HepG2 (cell line): ENCODE data around the gene EPN3. TPM values are rescaled to one million over a fixed set of nuclear protein-coding genes. Genes with fewer than 3 reads are reported as not detected.

Experiments
- ATF7-NPFF ChIP-seq: sonication (generic); formaldehyde crosslinking; IDR thresholded peaks from 2 replicates; pipeline ENCODE4 v1.8.1; 2023; ENCODE audit warnings: mild to moderate bottlenecking, low read depth, missing genetic modification reagents, moderate library complexity
- FOXK1 ChIP-seq: sonication (generic); formaldehyde crosslinking; IDR thresholded peaks from 2 replicates; pipeline ENCODE4 v1.4.0; 2020; ENCODE audit warnings: low read depth, missing genetic modification reagents, borderline replicate concordance
- HIVEP1 ChIP-seq: sonication (generic); formaldehyde crosslinking; IDR thresholded peaks from 2 replicates; pipeline ENCODE4 v1.4.0; 2020; ENCODE audit warnings: mild to moderate bottlenecking, missing genetic modification reagents
- HMGA1 ChIP-seq: sonication (generic); formaldehyde crosslinking; conservative IDR thresholded peaks from 2 replicates; pipeline ENCODE4 v1.4.0; 2020; ENCODE audit warnings: missing genetic modification reagents
- HNF4A ChIP-seq: sonication (generic); formaldehyde crosslinking; IDR thresholded peaks from 2 replicates; pipeline ENCODE4 v1.4.0; 2020; ENCODE audit warnings: missing genetic modification reagents
- JUN ChIP-seq: sonication (generic); formaldehyde crosslinking; IDR thresholded peaks from 2 replicates; pipeline ENCODE4 v1.4.0; 2020; ENCODE audit warnings: mild to moderate bottlenecking, missing genetic modification reagents
- MYNN ChIP-seq: sonication (generic); formaldehyde crosslinking; IDR thresholded peaks from 2 replicates; pipeline ENCODE4 v1.4.0; 2020; ENCODE audit warnings: mild to moderate bottlenecking, low read depth, missing genetic modification reagents
- NBN ChIP-seq: fragments of 450-650 bp; conservative IDR thresholded peaks from 2 replicates; pipeline ENCODE4 v1.6.1; 2017
- TBX2 ChIP-seq: sonication (generic); formaldehyde crosslinking; IDR thresholded peaks from 2 replicates; pipeline ENCODE4 v1.5.0; 2020; ENCODE audit warnings: missing genetic modification reagents, mild to moderate bottlenecking, borderline replicate concordance
- ZEB1 ChIP-seq: IDR thresholded peaks from 2 replicates; pipeline ENCODE4 v1.6.1; 2012; ENCODE audit warnings: mild to moderate bottlenecking, low read depth, inconsistent platforms; ENCODE audit not compliant: insufficient replicate concordance
- ZFP37 ChIP-seq: sonication (generic); formaldehyde crosslinking; IDR thresholded peaks from 2 replicates; pipeline ENCODE4 v1.4.0; 2020; ENCODE audit warnings: missing genetic modification reagents, borderline replicate concordance
- ZNF30 ChIP-seq: sonication (generic); formaldehyde crosslinking; IDR thresholded peaks from 2 replicates; pipeline ENCODE4 v1.5.0; 2020; ENCODE audit warnings: mild to moderate bottlenecking, missing genetic modification reagents
- ZNF432 ChIP-seq: sonication (generic); formaldehyde crosslinking; IDR thresholded peaks from 2 replicates; pipeline ENCODE4 v1.5.0; 2020; ENCODE audit warnings: missing genetic modification reagents, mild to moderate bottlenecking, borderline replicate concordance
- ZNF567 ChIP-seq: sonication (generic); formaldehyde crosslinking; IDR thresholded peaks from 2 replicates; pipeline ENCODE4 v1.8.1; 2023; ENCODE audit warnings: mild to moderate bottlenecking, missing genetic modification reagents, borderline replicate concordance
- ZNF660 ChIP-seq: sonication (generic); formaldehyde crosslinking; IDR thresholded peaks from 2 replicates; pipeline ENCODE4 v1.5.1; 2020; ENCODE audit warnings: mild to moderate bottlenecking, low read depth, missing genetic modification reagents, borderline replicate concordance
- ZNF816 ChIP-seq: sonication (generic); formaldehyde crosslinking; IDR thresholded peaks from 2 replicates; pipeline ENCODE4 v1.8.0; 2022; ENCODE audit warnings: missing genetic modification reagents, mild to moderate bottlenecking, borderline replicate concordance
- polyA plus RNA-seq, 8 experiments: library from polyadenylated mRNA; depleted of rRNA in 3 of 8; stranded (reverse) in 7 of 8; unstranded in 1 of 8; fragments of >200 nt; fragmentation: Illumina TruSeq in 4 of 8; extraction: Trizol in 4 of 8; gene quantifications; 2 replicates each; pipeline versions ENCODE4 v1.2.1 to v1.2.3, GENCODE V29; 2011 to 2016; ENCODE audit warnings: low read depth in 4 of 8, missing spikeins in 1 of 8, mixed read lengths in 1 of 8; ENCODE audit not compliant: insufficient read depth in 1 of 8
- total RNA-seq, 5 experiments: library from RNA; depleted of rRNA; stranded (reverse); fragments of >200 nt; fragmentation: Illumina TruSeq; extraction: Trizol; gene quantifications; 2 replicates each; pipeline ENCODE4 v1.2.3, GENCODE V29; 2016; ENCODE audit warnings: low read depth in 1 of 5
- TF ChIP-seq, protein P1 (sequence below): sonication (generic); formaldehyde crosslinking; IDR thresholded peaks from 2 replicates; pipeline ENCODE4 v1.9.0; 2022; ENCODE audit warnings: missing genetic modification reagents, mild to moderate bottlenecking, borderline replicate concordance
- TF ChIP-seq, protein P2 (sequence below): sonication (generic); formaldehyde crosslinking; IDR thresholded peaks from 2 replicates; pipeline ENCODE4 v1.9.0; 2021; ENCODE audit warnings: missing genetic modification reagents, mild to moderate bottlenecking, borderline replicate concordance
- TF ChIP-seq, protein P3 (sequence below): sonication (generic); formaldehyde crosslinking; IDR thresholded peaks from 2 replicates; pipeline ENCODE4 v1.4.0; 2020; ENCODE audit warnings: mild to moderate bottlenecking, missing genetic modification reagents
- TF ChIP-seq, protein P4 (sequence below): sonication (generic); formaldehyde crosslinking; IDR thresholded peaks from 2 replicates; pipeline ENCODE4 v1.4.0; 2020; ENCODE audit warnings: missing genetic modification reagents, borderline replicate concordance

EPN3 gene
- total and polyA plus RNA-seq, 2 of the 13 experiments (the other 11 are each of a cell fraction or from before 2014, with no cell fraction given): 0.11 to 0.95 TPM

DNA sequence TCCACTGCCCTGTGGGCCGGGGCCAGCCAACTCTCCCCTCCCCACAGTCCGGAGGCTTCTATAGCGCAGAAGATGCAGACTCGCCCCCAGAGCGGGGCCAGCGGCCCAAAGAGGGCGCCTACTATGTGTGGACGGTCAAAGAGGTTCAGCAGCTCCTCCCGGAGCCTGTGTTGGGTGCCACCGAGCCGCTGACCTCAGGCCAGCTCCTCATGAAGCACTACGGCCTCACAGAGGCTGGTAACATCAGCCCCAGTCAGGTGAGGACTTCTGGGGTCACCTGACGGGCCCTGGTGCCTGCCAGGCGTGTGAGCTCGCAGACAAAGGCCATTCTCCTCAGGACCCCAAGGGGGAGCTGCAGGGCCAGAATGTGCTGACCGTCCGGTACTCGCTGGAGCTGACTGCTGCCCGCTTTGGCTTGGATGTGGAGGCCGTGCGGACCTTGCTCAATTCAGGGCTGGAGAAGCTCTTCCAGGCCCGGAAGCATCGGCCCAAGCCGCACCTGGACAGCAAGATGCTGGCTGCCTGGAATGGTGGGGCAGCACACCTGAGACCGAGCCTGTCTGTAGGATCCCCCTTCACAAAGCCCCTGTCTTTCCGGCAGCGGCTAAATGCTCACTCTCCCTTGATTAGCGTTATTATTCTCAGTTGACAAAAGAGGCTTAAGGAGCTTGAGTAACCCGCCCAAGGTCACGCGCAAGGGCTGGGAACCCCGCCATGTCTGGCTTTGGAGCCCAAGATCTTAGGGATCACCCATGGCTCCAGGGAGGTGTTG, 18.3 kb downstream of the EPN3 start (continued):
- TF ChIP-seq, protein P1, sequence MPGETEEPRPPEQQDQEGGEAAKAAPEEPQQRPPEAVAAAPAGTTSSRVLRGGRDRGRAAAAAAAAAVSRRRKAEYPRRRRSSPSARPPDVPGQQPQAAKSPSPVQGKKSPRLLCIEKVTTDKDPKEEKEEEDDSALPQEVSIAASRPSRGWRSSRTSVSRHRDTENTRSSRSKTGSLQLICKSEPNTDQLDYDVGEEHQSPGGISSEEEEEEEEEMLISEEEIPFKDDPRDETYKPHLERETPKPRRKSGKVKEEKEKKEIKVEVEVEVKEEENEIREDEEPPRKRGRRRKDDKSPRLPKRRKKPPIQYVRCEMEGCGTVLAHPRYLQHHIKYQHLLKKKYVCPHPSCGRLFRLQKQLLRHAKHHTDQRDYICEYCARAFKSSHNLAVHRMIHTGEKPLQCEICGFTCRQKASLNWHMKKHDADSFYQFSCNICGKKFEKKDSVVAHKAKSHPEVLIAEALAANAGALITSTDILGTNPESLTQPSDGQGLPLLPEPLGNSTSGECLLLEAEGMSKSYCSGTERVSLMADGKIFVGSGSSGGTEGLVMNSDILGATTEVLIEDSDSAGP (CRISPR knock-in tag): peak; percentile 76
- TF ChIP-seq ZFP37 (CRISPR knock-in tag) (no peak), MYNN (no peak), HIVEP1 (CRISPR knock-in tag) (peak; percentile 37; the same call in 1 of the 2 replicates), ZNF567 (CRISPR knock-in tag) (0 out of 2 replicates have a peak, but pooled peaks have one; percentile 35), TBX2 (CRISPR knock-in tag) (no peak), FOXK1 (CRISPR knock-in tag) (peak; percentile 37; the same call in 1 of the 2 replicates), NBN (no peak), JUN (no peak), HMGA1 (CRISPR knock-in tag) (no peak), ZNF432 (no peak), ATF7-NPFF (CRISPR knock-in tag) (no peak), ZNF816 (CRISPR knock-in tag) (no peak), ZNF660 (CRISPR knock-in tag) (no peak), HNF4A (CRISPR knock-in tag) (0 out of 2 replicates have a peak, but pooled peaks have one; percentile 21), ZNF30 (no peak), ZEB1 (peak; percentile 57)
- TF ChIP-seq, protein P2, sequence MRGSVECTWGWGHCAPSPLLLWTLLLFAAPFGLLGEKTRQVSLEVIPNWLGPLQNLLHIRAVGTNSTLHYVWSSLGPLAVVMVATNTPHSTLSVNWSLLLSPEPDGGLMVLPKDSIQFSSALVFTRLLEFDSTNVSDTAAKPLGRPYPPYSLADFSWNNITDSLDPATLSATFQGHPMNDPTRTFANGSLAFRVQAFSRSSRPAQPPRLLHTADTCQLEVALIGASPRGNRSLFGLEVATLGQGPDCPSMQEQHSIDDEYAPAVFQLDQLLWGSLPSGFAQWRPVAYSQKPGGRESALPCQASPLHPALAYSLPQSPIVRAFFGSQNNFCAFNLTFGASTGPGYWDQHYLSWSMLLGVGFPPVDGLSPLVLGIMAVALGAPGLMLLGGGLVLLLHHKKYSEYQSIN (CRISPR knock-in tag): no peak
- TF ChIP-seq, protein P3, sequence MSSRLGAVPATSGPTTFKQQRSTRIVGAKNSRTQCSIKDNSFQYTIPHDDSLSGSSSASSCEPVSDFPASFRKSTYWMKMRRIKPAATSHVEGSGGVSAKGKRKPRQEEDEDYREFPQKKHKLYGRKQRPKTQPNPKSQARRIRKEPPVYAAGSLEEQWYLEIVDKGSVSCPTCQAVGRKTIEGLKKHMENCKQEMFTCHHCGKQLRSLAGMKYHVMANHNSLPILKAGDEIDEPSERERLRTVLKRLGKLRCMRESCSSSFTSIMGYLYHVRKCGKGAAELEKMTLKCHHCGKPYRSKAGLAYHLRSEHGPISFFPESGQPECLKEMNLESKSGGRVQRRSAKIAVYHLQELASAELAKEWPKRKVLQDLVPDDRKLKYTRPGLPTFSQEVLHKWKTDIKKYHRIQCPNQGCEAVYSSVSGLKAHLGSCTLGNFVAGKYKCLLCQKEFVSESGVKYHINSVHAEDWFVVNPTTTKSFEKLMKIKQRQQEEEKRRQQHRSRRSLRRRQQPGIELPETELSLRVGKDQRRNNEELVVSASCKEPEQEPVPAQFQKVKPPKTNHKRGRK: no peak
- TF ChIP-seq, protein P4, sequence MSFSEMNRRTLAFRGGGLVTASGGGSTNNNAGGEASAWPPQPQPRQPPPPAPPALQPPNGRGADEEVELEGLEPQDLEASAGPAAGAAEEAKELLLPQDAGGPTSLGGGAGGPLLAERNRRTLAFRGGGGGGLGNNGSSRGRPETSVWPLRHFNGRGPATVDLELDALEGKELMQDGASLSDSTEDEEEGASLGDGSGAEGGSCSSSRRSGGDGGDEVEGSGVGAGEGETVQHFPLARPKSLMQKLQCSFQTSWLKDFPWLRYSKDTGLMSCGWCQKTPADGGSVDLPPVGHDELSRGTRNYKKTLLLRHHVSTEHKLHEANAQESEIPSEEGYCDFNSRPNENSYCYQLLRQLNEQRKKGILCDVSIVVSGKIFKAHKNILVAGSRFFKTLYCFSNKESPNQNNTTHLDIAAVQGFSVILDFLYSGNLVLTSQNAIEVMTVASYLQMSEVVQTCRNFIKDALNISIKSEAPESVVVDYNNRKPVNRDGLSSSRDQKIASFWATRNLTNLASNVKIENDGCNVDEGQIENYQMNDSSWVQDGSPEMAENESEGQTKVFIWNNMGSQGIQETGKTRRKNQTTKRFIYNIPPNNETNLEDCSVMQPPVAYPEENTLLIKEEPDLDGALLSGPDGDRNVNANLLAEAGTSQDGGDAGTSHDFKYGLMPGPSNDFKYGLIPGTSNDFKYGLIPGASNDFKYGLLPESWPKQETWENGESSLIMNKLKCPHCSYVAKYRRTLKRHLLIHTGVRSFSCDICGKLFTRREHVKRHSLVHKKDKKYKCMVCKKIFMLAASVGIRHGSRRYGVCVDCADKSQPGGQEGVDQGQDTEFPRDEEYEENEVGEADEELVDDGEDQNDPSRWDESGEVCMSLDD: no peak
